Activated CD4-positive, alpha-beta T cell treated with anti-CD3 and anti-CD28 coated beads for 1 hour (primary cell): ENCODE data around the gene MEGF11.

Experiments
- DNase-seq: peaks from one replicate; pipeline ENCODE4 v3.0.0-alpha.2; 2020

Gene MEGF11

GRCh38 chr15:66138096-66138783, 115.3 kb downstream of the MEGF11 start:
- DNase-seq = no peak

- no peak for DNase-seq
These were observed 116.6 kb downstream of the MEGF11 start for GRCh38 chr15:66136948-66137347.

GRCh38 chr15:66135664-66136063, 117.9 kb downstream of the MEGF11 start:
- no peak for DNase-seq

GRCh38 chr15:66134284-66134683, 119.3 kb downstream of the MEGF11 start:
- DNase-seq = no peak

GRCh38 chr15:66133247-66133885, 120.2 kb downstream of the MEGF11 start:
- no peak for DNase-seq

DNA sequence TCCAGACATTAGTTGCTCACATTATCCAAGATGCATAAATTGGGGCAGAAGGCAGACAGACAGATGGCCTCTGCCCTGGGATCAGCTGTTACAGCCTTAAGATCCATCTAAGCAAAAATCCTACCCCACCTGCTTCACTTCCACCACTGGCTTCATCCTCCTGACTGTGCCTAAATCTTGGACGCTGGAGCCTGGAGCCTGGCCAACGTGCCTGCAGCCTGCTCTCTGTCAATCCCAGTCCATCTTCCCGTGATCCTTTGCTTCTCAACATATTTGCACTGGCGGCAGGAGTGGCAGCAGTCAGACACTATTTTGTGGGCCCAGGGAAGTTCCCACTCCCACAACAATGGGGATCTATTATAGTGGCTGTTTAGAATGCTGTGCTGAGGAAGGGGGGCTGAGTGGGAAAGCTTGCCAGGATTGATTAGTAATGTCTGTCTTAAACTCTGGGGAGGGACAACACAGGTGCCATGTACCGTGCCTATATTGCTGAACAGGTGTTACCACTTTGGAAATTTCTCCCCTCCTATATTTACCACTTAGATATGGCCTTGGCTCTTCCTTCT, 121.2 kb downstream of the MEGF11 start:
- DNase-seq = no peak

GRCh38 chr15:66131831-66132230, 121.7 kb downstream of the MEGF11 start:
- DNase-seq = no peak

DNA sequence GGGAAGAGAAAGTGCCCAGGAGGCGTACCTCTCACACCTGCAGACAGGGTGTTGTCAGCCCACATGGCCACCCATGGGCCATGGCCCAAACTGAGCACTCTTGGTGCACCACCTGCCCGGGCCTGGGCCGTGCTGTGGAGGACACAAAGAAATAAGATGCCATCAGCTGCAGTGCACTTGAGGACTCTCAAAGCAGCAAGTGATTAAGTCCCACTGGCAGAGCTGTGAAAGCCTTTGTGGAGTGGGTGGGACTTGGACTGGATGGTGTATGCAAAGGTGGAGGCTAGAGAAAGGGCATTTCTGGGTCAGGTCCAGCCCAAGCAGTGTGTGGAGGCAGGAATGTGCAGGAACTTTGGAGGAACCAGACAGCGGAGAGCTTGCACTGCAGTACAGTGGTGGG, 122.3 kb downstream of the MEGF11 start:
- no peak for DNase-seq

GRCh38 chr15:66130496-66131034, 123.0 kb downstream of the MEGF11 start:
- no peak for DNase-seq

- DNase-seq = no peak
These were observed 124.0 kb downstream of the MEGF11 start for GRCh38 chr15:66129586-66129985.

GRCh38 chr15:66128116-66128680, 125.4 kb downstream of the MEGF11 start:
- DNase-seq = no peak

- DNase-seq = no peak
These were observed 127.1 kb downstream of the MEGF11 start for GRCh38 chr15:66126456-66126855.

DNA sequence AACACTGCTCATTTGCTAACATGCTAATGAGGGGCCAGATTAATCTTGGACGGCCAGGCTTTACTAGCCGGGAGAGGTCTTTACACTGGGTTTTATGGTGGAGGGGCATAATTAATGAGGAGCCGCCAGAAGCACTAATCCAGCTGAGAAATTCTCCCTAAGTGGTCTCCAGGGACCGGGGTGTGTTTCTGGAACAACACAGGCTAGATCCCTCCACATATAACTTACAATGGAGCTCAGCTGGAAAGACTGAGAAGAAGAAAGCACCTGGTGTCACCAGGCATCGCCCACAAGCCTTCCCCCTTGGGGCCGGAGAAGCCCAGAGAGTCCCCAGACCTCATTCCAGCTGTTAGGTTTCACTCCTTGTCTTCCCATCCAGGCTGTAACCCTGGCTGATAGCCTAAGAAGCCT, 127.5 kb downstream of the MEGF11 start:
- DNase-seq = no peak

DNA sequence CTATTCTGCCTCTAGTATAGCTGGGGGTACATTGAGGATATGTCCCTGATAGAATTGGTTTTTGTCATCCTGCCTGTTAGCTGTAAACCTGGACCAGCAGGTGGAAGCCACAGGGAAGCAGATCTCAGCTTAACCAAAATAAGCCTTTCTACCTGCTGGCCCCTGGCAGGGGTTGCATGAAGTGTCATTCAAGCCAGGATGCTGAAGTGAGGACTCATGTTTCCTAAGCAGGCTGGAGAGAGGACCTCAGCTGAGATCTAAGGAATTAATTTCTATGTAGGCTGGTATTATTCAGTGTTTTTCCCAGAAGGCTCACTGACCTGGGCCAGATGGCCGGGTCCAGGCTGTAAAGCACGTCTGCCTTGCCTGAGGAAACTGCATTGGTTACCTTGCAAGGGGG, 128.9 kb downstream of the MEGF11 start:
- DNase-seq = no peak

DNA sequence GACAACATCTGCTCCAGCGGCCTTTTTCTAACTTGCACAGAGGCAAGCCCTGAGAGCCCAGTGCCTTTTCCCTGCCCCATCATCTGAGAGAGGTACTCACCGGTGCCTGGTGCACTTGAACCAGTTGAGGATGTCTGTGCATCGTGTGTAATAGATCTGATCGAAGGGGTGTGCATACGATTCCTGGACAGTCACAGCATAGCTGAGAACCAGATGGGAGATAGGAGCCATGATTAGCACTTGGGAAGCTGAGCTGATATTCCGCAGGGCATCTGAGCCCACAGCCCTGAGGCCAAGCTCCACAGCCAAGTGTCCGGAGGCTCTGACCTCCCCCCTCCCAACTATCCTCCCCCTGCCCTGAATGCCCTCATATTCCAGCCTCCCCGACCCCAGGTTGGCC, 129.8 kb downstream of the MEGF11 start:
- no peak for DNase-seq

GRCh38 chr15:66120422-66120821, 133.1 kb downstream of the MEGF11 start:
- DNase-seq = no peak

DNA sequence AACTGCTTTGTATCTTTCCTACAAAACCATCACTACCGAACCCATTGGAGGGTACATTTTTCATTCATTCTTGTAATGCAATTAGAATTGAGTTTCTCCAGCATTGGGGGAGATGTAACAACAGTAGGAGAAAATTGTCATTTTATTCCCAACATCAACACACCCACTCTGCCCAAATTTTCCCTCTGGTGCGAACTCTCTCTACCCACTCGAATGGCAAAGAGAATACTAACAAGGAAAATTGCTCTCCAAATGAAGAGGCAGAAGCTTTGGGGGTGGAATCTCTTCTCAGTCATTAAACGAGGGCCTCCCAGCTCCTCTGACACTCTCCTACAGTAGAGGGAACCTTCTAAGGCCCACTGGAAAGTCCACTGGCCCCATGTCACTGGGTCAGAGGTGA, 135.7 kb downstream of the MEGF11 start:
- DNase-seq = no peak

- DNase-seq = no peak
These were observed 137.9 kb downstream of the MEGF11 start for GRCh38 chr15:66115568-66116206.

DNA sequence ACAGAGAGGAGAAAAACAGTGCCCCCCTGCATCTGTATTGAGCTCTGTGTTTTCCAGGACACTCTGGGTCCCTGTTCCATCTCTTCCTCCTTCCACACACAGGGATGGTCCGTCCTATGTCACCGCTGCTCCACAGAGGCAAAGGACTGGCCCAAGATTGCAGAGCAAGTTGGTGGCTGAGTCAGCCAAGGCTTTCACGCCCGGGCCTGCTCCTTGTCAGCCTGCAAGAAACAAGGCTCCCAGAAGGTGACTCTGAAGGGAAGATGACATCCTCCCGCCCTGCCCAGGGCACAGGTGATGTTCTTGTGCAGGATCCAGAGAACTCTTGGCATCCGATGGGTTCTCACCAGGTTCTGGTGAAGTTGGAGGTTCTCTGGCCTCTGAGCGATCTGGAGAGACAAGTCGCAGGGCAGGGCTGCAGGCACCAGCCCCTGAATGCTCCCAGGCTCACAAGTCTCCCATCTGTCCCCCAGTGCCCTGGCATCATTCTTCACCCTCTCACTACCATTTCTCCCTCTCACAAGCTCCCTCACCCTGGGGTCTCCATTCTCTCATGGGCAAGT, 138.6 kb downstream of the MEGF11 start:
- no peak for DNase-seq

- DNase-seq = no peak
These were observed 141.2 kb downstream of the MEGF11 start for GRCh38 chr15:66112388-66112787.

GRCh38 chr15:66111363-66111762, 142.2 kb downstream of the MEGF11 start:
- DNase-seq = no peak

- no peak for DNase-seq
These were observed 142.7 kb downstream of the MEGF11 start for GRCh38 chr15:66110864-66111263.

GRCh38 chr15:66109826-66110225, 143.7 kb downstream of the MEGF11 start:
- DNase-seq = no peak
